ENCODE measurements around the gene ZNF610.
A peak's percentile ranks its signal among the peaks of the same experiment; 100 is the strongest.
"Not testable (repeated sequence)": the region's sequence is repeated elsewhere in the genome, so short reads cannot be mapped to it uniquely, and the experiment has no call there.

The ZNF610 gene

DNA sequence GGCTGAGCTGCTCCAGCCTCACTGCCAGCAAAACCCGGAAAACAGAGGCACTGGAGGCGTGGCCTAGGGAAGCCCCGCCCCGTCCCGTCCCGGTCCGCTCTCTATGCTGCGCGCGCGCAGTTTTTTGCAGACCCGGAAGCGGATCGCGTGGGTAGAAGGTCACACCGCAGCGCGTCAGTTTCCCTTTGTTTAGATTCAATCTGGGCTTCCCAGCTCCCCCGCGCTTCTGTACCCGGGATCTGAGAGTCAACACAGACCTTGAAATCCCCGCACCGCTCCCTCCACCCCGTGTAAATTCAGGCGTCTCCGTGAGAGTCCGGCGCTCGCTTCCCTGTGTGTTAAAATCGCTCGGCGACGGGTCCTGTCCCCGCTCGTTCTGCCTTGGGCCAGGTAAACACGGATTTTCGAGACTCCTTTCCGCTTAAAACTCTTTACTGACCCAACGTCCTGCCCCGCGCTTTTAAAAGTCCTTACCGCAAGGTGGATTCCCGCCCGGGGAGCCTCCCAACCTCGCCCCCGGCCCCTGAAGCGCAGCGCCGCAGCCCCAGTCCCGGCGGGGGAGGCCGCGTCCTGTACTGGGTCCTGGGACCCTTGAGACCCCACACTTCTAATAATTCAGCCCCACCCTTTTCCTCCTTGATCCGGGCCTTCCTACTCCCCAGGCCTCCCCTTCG is at the start of gene ZNF610:
Gene ZNF610 (plus strand): TSS at position 127 of the 674 bp plus-strand sequence. CDS start 12,930 bp downstream, outside the sequence.
- DNase-seq (ENCODE audit: low read depth, low spot score), result peak; percentile 31

DNA sequence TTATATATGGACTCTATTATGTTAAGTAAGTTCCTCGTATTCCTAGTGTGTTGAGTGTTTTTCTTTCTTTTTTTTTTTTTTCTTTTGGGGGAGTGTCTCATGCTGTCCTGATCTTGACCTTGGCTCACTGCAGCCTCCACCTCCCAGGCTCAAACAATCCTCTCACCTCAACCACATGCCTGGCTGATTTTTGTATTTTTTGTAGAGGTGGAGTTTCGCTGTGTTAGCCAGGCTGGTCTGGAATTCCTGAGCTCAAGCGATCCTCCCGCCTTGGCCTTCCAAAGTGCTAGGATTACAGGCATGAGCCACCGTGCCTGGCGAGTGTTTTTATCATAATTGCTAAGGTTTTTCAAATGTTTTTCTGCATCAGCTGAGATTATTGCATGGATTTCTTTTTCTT is 49.8 kb upstream of the ZNF610 start:
- no peak for DNase-seq (ENCODE audit: low read depth, low spot score)

GRCh38 chr19:52291781-52292180 is 44.3 kb upstream of the ZNF610 start:
- no peak for DNase-seq (ENCODE audit: low read depth, low spot score)

- DNase-seq (ENCODE audit: low read depth, low spot score), result not testable (repeated sequence)
Measured at GRCh38 chr19:52292946-52293345, 43.1 kb upstream of the ZNF610 start.

- no peak for DNase-seq (ENCODE audit: low read depth, low spot score)
Measured at GRCh38 chr19:52296400-52296772, 39.7 kb upstream of the ZNF610 start.

GRCh38 chr19:52296773-52297600 is 39.1 kb upstream of the ZNF610 start, which contains the start of gene ZNF480:
TSS of gene ZNF480 (plus strand) at chr19:52297169. CDS start at chr19:52300413, 3,244 bp downstream.
- DNase-seq (ENCODE audit: low read depth, low spot score), result peak; percentile 27

- no peak for DNase-seq (ENCODE audit: low read depth, low spot score)
Measured at GRCh38 chr19:52297601-52298364, 38.3 kb upstream of the ZNF610 start.

DNA sequence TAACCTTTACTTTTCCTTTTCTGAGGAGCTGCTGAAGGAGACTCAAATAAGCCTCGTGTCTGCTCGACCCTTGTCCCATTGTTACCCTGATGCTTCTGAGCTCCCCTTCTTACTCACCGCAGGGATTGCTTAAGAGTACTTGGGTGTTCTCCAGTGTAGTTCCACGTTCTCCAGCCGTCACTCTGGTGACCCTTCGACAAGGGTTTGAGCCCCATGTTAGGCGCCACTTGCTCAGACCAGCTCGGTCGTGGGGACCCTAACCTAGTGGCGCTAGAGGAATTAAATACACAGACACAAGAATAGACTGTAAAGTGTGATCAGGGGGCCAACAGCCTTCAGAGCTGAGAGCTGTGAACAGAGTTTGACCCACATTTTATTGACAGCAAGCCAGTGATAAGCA is 28.8 kb upstream of the ZNF610 start:
- peak; percentile 21 for DNase-seq (ENCODE audit: low read depth, low spot score)

DNA sequence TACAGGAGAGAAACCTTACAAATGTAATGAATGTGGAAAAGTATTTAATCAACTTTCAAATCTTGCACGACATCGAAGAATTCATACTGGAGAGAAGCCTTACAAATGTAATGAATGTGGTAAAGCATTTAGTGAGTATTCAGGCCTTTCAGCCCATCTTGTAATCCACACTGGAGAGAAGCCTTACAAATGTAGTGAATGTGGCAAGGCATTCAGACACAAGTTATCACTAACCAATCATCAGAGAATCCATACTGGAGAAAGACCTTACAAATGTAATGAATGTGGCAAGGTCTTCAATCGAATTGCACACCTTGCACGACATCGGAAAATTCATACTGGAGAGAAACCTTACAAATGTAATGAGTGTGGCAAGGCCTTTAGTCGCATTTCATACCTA is 13.6 kb upstream of the ZNF610 start:
- DNase-seq (ENCODE audit: low read depth, low spot score), result no peak

DNA sequence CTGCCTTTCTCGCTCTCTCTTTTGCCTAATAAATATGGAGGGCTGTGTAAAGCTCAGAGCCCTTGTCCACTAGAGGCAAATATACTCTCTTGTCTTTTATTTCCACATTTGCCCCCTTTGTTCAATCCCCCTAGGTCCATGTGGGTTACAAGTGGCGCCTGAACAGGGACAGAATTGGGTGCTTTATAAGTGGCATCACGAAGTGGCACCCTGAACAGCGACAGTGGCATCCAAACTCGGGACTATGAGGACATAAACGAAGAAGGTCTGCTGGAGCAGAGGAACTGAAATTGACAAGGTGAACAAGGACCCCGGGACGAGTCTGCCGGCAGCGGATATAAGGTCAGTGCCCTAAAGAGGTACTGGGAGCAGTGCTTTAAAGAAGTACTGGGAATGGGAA is 4.3 kb upstream of the ZNF610 start:
- no peak for DNase-seq (ENCODE audit: low read depth, low spot score)

- DNase-seq (ENCODE audit: low read depth, low spot score), result no peak
Measured at GRCh38 chr19:52335768-52336116, 301 bp upstream of the ZNF610 start.

- DNase-seq (ENCODE audit: low read depth, low spot score), result no peak
Measured at GRCh38 chr19:52336791-52337381, 843 bp downstream of the ZNF610 start.

GRCh38 chr19:52339022-52339421 is 3.0 kb downstream of the ZNF610 start:
- DNase-seq (ENCODE audit: low read depth, low spot score), result not testable (repeated sequence)

DNA sequence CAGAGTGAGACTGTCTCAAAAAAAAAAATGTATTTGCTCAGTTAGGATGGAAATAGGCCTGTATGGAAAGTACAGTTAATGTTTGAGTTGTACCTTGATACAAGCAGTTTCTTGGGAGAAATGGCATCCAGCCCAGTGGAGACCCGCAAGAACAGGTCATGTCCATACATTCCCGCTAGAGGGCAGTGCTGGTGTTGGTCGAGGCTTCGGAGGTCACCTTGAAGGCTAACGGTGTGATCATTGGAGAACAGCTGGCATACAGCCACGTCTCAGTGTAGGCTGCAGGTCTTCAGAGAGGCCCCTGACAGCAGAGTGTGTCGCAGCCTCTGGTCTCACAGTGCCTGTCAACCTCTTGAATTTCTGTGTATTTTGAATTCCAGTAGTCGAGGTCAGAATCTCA is 7.5 kb downstream of the ZNF610 start:
- no peak for DNase-seq (ENCODE audit: low read depth, low spot score)

DNA sequence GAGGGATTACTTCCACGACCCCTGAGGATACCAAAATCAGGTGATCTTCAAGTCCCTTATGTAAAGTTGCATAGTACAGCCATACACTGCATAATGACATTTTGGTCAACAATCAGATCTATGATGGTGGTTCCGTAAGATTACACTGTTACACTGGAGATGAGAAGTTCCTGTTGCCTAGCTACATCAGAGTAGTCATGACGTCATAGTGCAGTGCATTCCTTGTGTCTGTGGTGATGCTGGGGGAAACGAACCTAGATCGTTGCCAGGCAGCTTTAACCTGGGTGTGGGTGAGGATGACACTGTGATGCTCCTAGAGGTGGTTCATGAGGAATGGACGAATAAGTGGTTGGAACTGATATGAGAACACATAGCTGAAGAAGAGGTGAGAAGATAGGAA is 9.1 kb downstream of the ZNF610 start:
- no peak for DNase-seq (ENCODE audit: low read depth, low spot score)

DNA sequence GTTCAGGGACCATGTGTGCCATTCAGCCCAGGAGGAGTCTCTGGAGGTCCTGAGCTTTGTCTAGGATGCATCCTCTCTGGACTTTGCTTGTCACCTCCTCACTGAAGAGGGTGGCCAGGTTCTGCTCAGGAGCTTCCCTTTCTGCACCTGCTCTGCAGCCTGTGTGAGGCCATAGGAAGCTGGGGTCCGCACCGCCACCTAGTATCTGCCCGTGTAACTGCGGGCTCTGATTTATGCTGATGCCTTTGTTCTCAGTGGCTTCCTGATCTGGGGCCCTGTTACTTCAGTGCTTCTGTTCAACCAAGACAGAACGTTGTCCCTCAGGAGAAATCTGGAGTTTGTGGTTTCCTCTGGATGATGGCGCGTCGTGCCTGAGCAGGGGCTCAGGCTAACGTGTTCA is 15.5 kb downstream of the ZNF610 start:
- DNase-seq (ENCODE audit: low read depth, low spot score), result no peak

DNA sequence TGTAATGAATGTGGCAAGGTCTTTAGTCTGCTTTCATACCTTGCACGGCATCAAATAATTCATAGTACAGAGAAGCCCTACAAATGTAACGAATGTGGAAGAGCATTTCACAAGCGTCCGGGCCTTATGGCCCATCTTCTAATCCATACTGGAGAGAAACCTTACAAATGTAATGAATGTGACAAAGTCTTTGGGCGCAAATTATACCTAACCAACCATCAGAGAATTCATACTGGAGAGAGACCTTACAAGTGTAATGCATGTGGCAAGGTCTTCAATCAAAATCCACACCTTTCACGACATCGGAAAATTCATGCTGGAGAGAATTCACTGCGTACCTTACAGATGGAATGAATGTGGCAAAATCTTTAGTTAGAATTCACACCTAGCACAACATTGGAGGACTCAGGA is 30.4 kb downstream of the ZNF610 start:
- DNase-seq (ENCODE audit: low read depth, low spot score), result no peak

DNA sequence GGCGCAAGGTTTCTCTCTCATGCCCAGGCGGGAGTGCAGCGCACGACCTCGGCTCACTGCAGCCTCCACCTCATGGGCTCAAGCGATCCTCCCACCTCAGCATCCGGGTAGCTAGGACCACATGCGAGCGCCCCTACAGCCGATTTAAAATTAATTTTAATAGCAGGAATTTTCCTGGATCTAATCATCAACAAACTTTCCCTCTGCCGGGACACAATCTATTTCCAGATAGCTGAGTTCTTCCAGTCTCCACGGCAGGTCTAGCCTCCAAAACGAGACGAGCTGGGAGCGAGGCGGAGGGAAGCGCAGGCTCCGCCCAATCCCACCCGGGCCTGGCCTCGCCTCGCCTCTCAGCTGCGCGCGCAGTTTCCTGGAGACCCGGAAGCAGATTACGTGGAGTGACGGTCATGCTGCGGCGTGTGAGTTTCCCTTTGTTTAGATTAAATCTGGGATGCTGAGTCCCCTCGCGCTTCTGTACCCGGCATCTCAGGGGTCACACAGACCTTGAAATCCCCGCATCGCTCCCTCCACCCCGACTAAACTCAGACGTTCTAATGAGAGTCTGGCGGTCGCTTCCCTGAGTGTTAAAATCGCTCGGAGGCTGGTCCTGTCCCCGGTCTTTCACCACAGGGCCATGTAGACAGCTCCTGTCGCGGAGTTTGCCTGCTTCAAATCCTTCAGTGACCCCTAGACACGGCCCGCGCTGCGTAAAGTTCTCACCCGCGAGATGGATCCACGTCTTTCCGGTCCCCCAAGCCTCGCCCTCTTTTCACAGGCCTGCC is 33.7 kb downstream of the ZNF610 start, which contains the start of gene ZNF880:
Gene ZNF880 (plus strand): TSS at position 365 of the 782 bp plus-strand sequence. CDS start 43 bp downstream, at position 408.
- peak; percentile 80 for DNase-seq (ENCODE audit: low read depth, low spot score)

GRCh38 chr19:52370341-52370710 is 34.3 kb downstream of the ZNF610 start:
- no peak for DNase-seq (ENCODE audit: low read depth, low spot score)

DNA sequence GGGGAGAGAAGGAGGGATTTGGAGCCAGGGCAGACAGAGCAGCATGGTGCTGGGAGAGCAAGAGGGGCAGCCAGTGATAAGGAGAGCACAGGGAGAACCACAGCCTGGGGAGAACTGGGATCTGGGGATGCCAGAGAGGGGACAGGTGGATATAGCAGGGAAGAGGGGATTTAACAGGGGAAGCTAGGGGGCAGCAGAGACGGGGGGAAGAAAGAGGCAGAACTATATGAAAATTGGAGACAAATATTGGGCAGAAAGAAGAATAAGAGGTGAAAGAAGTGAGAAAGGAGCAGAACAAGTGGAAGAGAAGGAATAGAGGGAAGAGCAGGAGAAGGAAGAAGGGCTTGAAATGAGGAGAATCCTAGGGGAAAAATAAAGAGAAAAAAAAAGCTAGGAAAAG is 55.1 kb downstream of the ZNF610 start:
- no peak for DNase-seq (ENCODE audit: low read depth, low spot score)
